IMR-90 (cell line): ENCODE results near the gene RPUSD4. TPM values are rescaled to one million over a fixed set of nuclear protein-coding genes. Genes with fewer than 3 reads are reported as not detected.

Experiments
- ATAC-seq: fragments of 200-7000 bp; cut with Tn5 transposase; 2 replicates; pipeline ENCODE4 v1.9.1; 2020; ENCODE audit warnings: low read depth, mild to moderate bottlenecking, moderate library complexity
- BruUV-seq: library from RNA; stranded (reverse); fragments of 400-500 nt; replicated peaks from 2 replicates; lab custom pipeline; 2021; lab: Mats Ljungman, UMichigan
- CTCF ChIA-PET: fragments of 300-600 bp; formaldehyde crosslinking; extraction: SDS; loops from one replicate; lab custom pipeline; 2021; ENCODE audit warnings: antibody characterized with exemption; lab: Yijun Ruan, JAX
- POLR2A ChIA-PET: fragments of 300-600 bp; sonication (Branson Sonifier 250); formaldehyde crosslinking; loops from one replicate; lab custom pipeline; 2022; ENCODE audit warnings: antibody characterized with exemption; ENCODE audit not compliant: unreplicated experiment; lab: Charles Lee
- DNase-seq: peaks from one replicate; pipeline ENCODE4 v3.0.0; 2013
- H2AFZ ChIP-seq: replicated peaks from 2 replicates; pipeline ENCODE3; 2013; ENCODE audit warnings: low read length, mild to moderate bottlenecking; ENCODE audit not compliant: poor library complexity
- H2AK5ac ChIP-seq: 2 replicates; pipeline ENCODE4 v1.6.1; 2013; ENCODE audit warnings: low read depth, low read length, inconsistent platforms
- H2AK9ac ChIP-seq: replicated peaks from 2 replicates; pipeline ENCODE3; 2013; ENCODE audit warnings: mild to moderate bottlenecking, low read depth, low read length, moderate library complexity; ENCODE audit not compliant: poor library complexity
- H2BK120ac ChIP-seq: 2 replicates; pipeline ENCODE4 v1.6.1; 2013; ENCODE audit warnings: low read depth, low read length, inconsistent platforms
- H2BK15ac ChIP-seq: 3 replicates; pipeline ENCODE4 v1.6.1; 2013; ENCODE audit warnings: low read depth, low read length, inconsistent platforms
- H2BK20ac ChIP-seq: 2 replicates; pipeline ENCODE4 v1.6.1; 2013; ENCODE audit warnings: low read depth, mild to moderate bottlenecking, inconsistent platforms, low read length, moderate library complexity
- H2BK5ac ChIP-seq: 2 replicates; pipeline ENCODE4 v1.6.1; 2013; ENCODE audit warnings: mild to moderate bottlenecking, low read depth, low read length, inconsistent platforms; ENCODE audit not compliant: poor library complexity, severe bottlenecking
- H3K14ac ChIP-seq: replicated peaks from 2 replicates; pipeline ENCODE4 v1.6.1; 2013; ENCODE audit warnings: low read depth, low read length, inconsistent platforms
- H3K18ac ChIP-seq: 2 replicates; pipeline ENCODE4 v1.6.1; 2013; ENCODE audit warnings: low read depth, low read length, control low read depth
- H3K23ac ChIP-seq: 2 replicates; pipeline ENCODE4 v1.6.1; 2013; ENCODE audit warnings: low read depth, low read length, inconsistent platforms
- H3K27ac ChIP-seq: 2 replicates; pipeline ENCODE4 v1.5.1; 2013; ENCODE audit warnings: mild to moderate bottlenecking, control low read depth, low read length; ENCODE audit not compliant: insufficient read depth
- H3K27me3 ChIP-seq: 2 replicates; pipeline ENCODE4 v1.6.1; 2013; ENCODE audit warnings: low read length; ENCODE audit not compliant: control insufficient read depth, insufficient read depth
- H3K36me3 ChIP-seq: 2 replicates; pipeline ENCODE4 v1.6.1; 2013; ENCODE audit warnings: low read length, mixed read lengths; ENCODE audit not compliant: control insufficient read depth, insufficient read depth
- H3K4ac ChIP-seq: 2 replicates; pipeline ENCODE4 v1.6.1; 2013; ENCODE audit warnings: low read depth, low read length, inconsistent platforms
- H3K4me1 ChIP-seq: 2 replicates; pipeline ENCODE4 v1.6.1; 2013; ENCODE audit warnings: low read length, mixed read lengths; ENCODE audit not compliant: control insufficient read depth, insufficient read depth
- H3K4me2 ChIP-seq: 2 replicates; pipeline ENCODE4 v1.6.1; 2013; ENCODE audit warnings: low read depth, mild to moderate bottlenecking, control low read depth, low read length, moderate library complexity
- H3K4me3 ChIP-seq: 2 replicates; pipeline ENCODE4 v1.5.1; 2013; ENCODE audit warnings: low read depth, mild to moderate bottlenecking, control low read depth, low read length, moderate library complexity; ENCODE audit not compliant: insufficient read depth
- H3K56ac ChIP-seq: 2 replicates; pipeline ENCODE4 v1.6.1; 2013; ENCODE audit warnings: low read length, inconsistent platforms; ENCODE audit not compliant: insufficient read depth; ENCODE audit errors: extremely low read depth
- H3K79me1 ChIP-seq, 2 experiments: 2 replicates each; pipeline ENCODE4 v1.6.1; 2013; ENCODE audit warnings: low read length in 2 of 2, inconsistent platforms in 1 of 2, low read depth in 1 of 2
- H3K9ac ChIP-seq: 2 replicates; pipeline ENCODE4 v1.6.1; 2013; ENCODE audit warnings: low read depth, low read length, control low read depth
- H3K9me1 ChIP-seq: 2 replicates; pipeline ENCODE4 v1.6.1; 2013; ENCODE audit warnings: low read length, inconsistent platforms; ENCODE audit not compliant: insufficient read depth
- H3K9me3 ChIP-seq: 2 replicates; pipeline ENCODE4 v1.6.1; 2013; ENCODE audit warnings: low read length; ENCODE audit not compliant: control insufficient read depth, insufficient read depth
- H4K20me1 ChIP-seq: 2 replicates; pipeline ENCODE4 v1.6.1; 2013; ENCODE audit warnings: low read length, inconsistent platforms; ENCODE audit not compliant: insufficient read depth
- H4K5ac ChIP-seq: 2 replicates; pipeline ENCODE4 v1.6.1; 2013; ENCODE audit warnings: mild to moderate bottlenecking, low read depth, low read length, control low read depth
- H4K8ac ChIP-seq, 2 experiments: 2 replicates each; pipeline ENCODE4 v1.6.1; 2013; ENCODE audit warnings: low read depth in 2 of 2, low read length in 2 of 2, control low read depth in 1 of 2, inconsistent platforms in 1 of 2
- H4K91ac ChIP-seq: 2 replicates; pipeline ENCODE4 v1.6.1; 2013; ENCODE audit warnings: low read depth, low read length, inconsistent platforms; ENCODE audit not compliant: insufficient read depth
- BHLHE40 ChIP-seq: fragments of 150-350 bp; IDR thresholded peaks from 2 replicates; pipeline ENCODE4 v1.6.1; 2016; ENCODE audit warnings: mild to moderate bottlenecking, low read depth, low read length
- CEBPB ChIP-seq: IDR thresholded peaks from 2 replicates; pipeline ENCODE4 v1.6.1; 2012; ENCODE audit warnings: low read depth, low read length, improper control_type of control experiment
- RAD21 ChIP-seq: IDR thresholded peaks from 2 replicates; pipeline ENCODE4 v1.6.1; 2012; ENCODE audit warnings: low read length, improper control_type of control experiment
- WGBS, 2 experiments: methylation state at CpG; one replicate each; pipeline versions ENCODE4 v1.1.5 to v1.1.7; 2013; ENCODE audit warnings: missing lambda C conversion rate in 2 of 2; ENCODE audit not compliant: insufficient read length in 1 of 2; ENCODE audit errors: extremely low coverage in 2 of 2; 5-methylcytosine and 5-hydroxymethylcytosine counted together
- dilution Hi-C: fragments of 300-500 bp; cut with HindIII; formaldehyde crosslinking; loops from one replicate; pipeline ENCODE4 v1.14.3; 2018; ENCODE audit warnings: low sequenced_read_pairs; ENCODE audit not compliant: unreplicated experiment
- in situ Hi-C: fragments of 300-500 bp; cut with MboI; formaldehyde crosslinking; loops from 3 replicates; pipeline ENCODE4 v1.14.3; 2019; ENCODE audit warnings: low sequenced_read_pairs, inconsistent platforms, mixed read lengths
- intact Hi-C: fragments of 100-400 bp; cut with micrococcal nuclease; formaldehyde crosslinking; loops from 2 replicates; pipeline ENCODE4 v1.10.0; 2022
- polyA plus RNA-seq, 3 experiments: library from polyadenylated mRNA; depleted of rRNA; stranded (reverse); fragments of >200 nt; gene quantifications; 2 replicates each; pipeline ENCODE4 v1.2.3, GENCODE V29; 2012; ENCODE audit warnings: low replicate concordance in 1 of 3
- total RNA-seq: library from RNA; depleted of rRNA; stranded (reverse); fragments of >200 nt; gene quantifications from 2 replicates; pipeline ENCODE4 v1.2.3, GENCODE V29; 2012
- TF ChIP-seq, protein P1 (sequence below): conservative IDR thresholded peaks from 2 replicates; pipeline ENCODE4 v1.5.1; 2012; ENCODE audit warnings: mild to moderate bottlenecking, low read depth, low read length, improper control_type of control experiment

The RPUSD4 gene
- total and polyA plus RNA-seq, 2 of the 4 experiments (the other 2 are of a cell fraction) = 22.1 to 30.6 TPM

DNA sequence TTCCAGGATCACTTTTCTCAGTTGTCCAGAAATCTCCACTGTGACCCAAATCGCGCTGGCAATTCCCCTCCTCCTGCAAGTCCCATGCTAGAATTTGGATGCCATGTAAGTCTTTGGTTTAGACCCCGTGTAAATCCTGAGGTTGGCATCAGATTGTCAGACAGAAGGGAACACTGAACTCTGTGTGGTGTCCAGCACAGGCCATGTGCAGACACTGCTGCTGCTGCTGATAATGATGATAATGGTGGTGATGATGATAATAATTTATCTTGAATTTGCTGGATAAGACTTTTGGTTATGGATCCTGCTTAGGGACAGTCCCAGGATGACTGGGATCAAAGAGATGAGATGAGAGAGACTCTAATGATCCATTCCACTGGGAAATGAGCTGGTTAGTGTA, 45.0 kb downstream of the RPUSD4 start:
- TF ChIP-seq, protein P1, sequence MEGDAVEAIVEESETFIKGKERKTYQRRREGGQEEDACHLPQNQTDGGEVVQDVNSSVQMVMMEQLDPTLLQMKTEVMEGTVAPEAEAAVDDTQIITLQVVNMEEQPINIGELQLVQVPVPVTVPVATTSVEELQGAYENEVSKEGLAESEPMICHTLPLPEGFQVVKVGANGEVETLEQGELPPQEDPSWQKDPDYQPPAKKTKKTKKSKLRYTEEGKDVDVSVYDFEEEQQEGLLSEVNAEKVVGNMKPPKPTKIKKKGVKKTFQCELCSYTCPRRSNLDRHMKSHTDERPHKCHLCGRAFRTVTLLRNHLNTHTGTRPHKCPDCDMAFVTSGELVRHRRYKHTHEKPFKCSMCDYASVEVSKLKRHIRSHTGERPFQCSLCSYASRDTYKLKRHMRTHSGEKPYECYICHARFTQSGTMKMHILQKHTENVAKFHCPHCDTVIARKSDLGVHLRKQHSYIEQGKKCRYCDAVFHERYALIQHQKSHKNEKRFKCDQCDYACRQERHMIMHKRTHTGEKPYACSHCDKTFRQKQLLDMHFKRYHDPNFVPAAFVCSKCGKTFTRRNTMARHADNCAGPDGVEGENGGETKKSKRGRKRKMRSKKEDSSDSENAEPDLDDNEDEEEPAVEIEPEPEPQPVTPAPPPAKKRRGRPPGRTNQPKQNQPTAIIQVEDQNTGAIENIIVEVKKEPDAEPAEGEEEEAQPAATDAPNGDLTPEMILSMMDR = no peak
- no peak for TF ChIP-seq BHLHE40
- TF ChIP-seq CEBPB = no peak
- TF ChIP-seq RAD21 = no peak

More for the DNA sequence above, 45.0 kb downstream of the RPUSD4 start:
- H3K4me1 ChIP-seq = peaks cover 10% of the 10 kb centered on the region
- in situ Hi-C loops = no loop called here
- H2AK5ac ChIP-seq = no peak overlapping the region
- H3K9me1 ChIP-seq = no peaks in the 10 kb centered on the region; the same call in 1 of the 2 replicates
- no peak overlapping the region for H2AK9ac ChIP-seq
- H2BK120ac ChIP-seq = no peak overlapping the region
- no peak overlapping the region for H4K8ac ChIP-seq
- H3K4me3 ChIP-seq = no peak overlapping the region
- H3K79me1 ChIP-seq = no peaks in the 10 kb centered on the region
- no peak overlapping the region for H4K5ac ChIP-seq
- H3K14ac ChIP-seq = no peak overlapping the region
- H2AFZ ChIP-seq = no peak overlapping the region
- H3K27me3 ChIP-seq = peaks cover 26% of the 10 kb centered on the region
- H3K56ac ChIP-seq = no peak overlapping the region
- H3K36me3 ChIP-seq = no peaks in the 10 kb centered on the region
- H3K18ac ChIP-seq = no peak overlapping the region
- ChIA-PET POLR2A (no interaction called here), CTCF (no interaction called here)
- no peak overlapping the region for H3K9ac ChIP-seq
- no TSS peak for BruUV-seq
- H3K27ac ChIP-seq = no peak overlapping the region
- DNase-seq = no peak
- H3K23ac ChIP-seq = no peak overlapping the region
- H2BK20ac ChIP-seq = no peak overlapping the region
- H2BK15ac ChIP-seq = no peak overlapping the region
- H4K20me1 ChIP-seq = no peaks in the 10 kb centered on the region
- no peak overlapping the region for H2BK5ac ChIP-seq
- WGBS, 2 experiments = 100% methylated on average over 1 of the region's 3 CpGs; no CpG with 5 or more reads in 1 of the 2 experiments
- dilution Hi-C loops = no loop called here
- no peaks in the 10 kb centered on the region for H3K9me3 ChIP-seq
- no peak overlapping the region for H3K4me2 ChIP-seq
- H4K91ac ChIP-seq = no peak overlapping the region
- H3K4ac ChIP-seq = no peak overlapping the region
- no peak for ATAC-seq
- intact Hi-C loops = no loop called here
